Measurements from ENCODE around the gene SLC4A2.

The SLC4A2 gene

GRCh38 chr7:151123822-151124464, 64.6 kb downstream of the SLC4A2 start:
- H3K27me3 ChIP-seq (ENCODE audit: insufficient read depth, low read depth, severe bottlenecking) = no peaks in the 10 kb centered on the region
- peaks cover 72% of the 10 kb centered on the region for H3K36me3 ChIP-seq
- no peaks in the 10 kb centered on the region for H3K9me3 ChIP-seq (ENCODE audit: severe bottlenecking)
- no peak overlapping the region; the same call in 1 of the 2 replicates for H3K27ac ChIP-seq
- DNase-seq = peak; percentile 82
- peak; percentile 99 for TF ChIP-seq CTCF (IDR thresholded peaks at IDR 0.05; ENCODE audit: low read depth, low read length)
- no peak overlapping the region for H3K4me3 ChIP-seq (ENCODE audit: low read depth, low read length)

- peaks cover 72% of the 10 kb centered on the region for H3K36me3 ChIP-seq
- H3K9me3 ChIP-seq (ENCODE audit: severe bottlenecking) = no peaks in the 10 kb centered on the region
- H3K27me3 ChIP-seq (ENCODE audit: insufficient read depth, low read depth, severe bottlenecking) = no peaks in the 10 kb centered on the region
- no peak overlapping the region for H3K4me3 ChIP-seq (ENCODE audit: low read depth, low read length)
- no peak overlapping the region; the same call in 1 of the 2 replicates for H3K27ac ChIP-seq
- no peak for DNase-seq
- no peak for TF ChIP-seq CTCF (IDR thresholded peaks at IDR 0.05; ENCODE audit: low read depth, low read length)
Measured at GRCh38 chr7:151124481-151124880, 65.1 kb downstream of the SLC4A2 start.

GRCh38 chr7:151124899-151125399, 65.6 kb downstream of the SLC4A2 start:
- TF ChIP-seq CTCF (IDR thresholded peaks at IDR 0.05; ENCODE audit: low read depth, low read length) = no peak
- H3K4me3 ChIP-seq (ENCODE audit: low read depth, low read length) = no peak overlapping the region

GRCh38 chr7:151125470-151125845, 66.1 kb downstream of the SLC4A2 start:
- peaks cover 71% of the 10 kb centered on the region for H3K36me3 ChIP-seq
- H3K4me3 ChIP-seq (ENCODE audit: low read depth, low read length) = no peak overlapping the region

More at GRCh38 chr7:151124899-151125399, 65.6 kb downstream of the SLC4A2 start:
- H3K9me3 ChIP-seq (ENCODE audit: severe bottlenecking) = no peaks in the 10 kb centered on the region
- H3K27ac ChIP-seq = no peak overlapping the region
- peaks cover 72% of the 10 kb centered on the region for H3K36me3 ChIP-seq
- no peak for DNase-seq
- H3K27me3 ChIP-seq (ENCODE audit: insufficient read depth, low read depth, severe bottlenecking) = no peaks in the 10 kb centered on the region

GRCh38 chr7:151125846-151126481, 66.6 kb downstream of the SLC4A2 start:
- Histone ChIP-seq H3K27me3 (ENCODE audit: insufficient read depth, low read depth, severe bottlenecking) (no peaks in the 10 kb centered on the region), H3K4me3 (ENCODE audit: low read depth, low read length) (no peak overlapping the region), H3K9me3 (ENCODE audit: severe bottlenecking) (no peaks in the 10 kb centered on the region), H3K27ac (no peak overlapping the region), H3K36me3 (peaks cover 68% of the 10 kb centered on the region)
- TF ChIP-seq CTCF (IDR thresholded peaks at IDR 0.05; ENCODE audit: low read depth, low read length) = no peak
- no peak for DNase-seq

More at GRCh38 chr7:151125470-151125845, 66.1 kb downstream of the SLC4A2 start:
- Histone ChIP-seq H3K27ac (no peak overlapping the region), H3K27me3 (ENCODE audit: insufficient read depth, low read depth, severe bottlenecking) (no peaks in the 10 kb centered on the region), H3K9me3 (ENCODE audit: severe bottlenecking) (no peaks in the 10 kb centered on the region)
- TF ChIP-seq CTCF (IDR thresholded peaks at IDR 0.05; ENCODE audit: low read depth, low read length) = no peak
- no peak for DNase-seq
